GM18498 (cell line): ENCODE data around the gene CAP1.
"Not testable (repeated sequence)": the region's sequence is repeated elsewhere in the genome, so short reads cannot be mapped to it uniquely, and the experiment has no call there.

Experiments
- ATAC-seq: cut with Tn5 transposase; IDR thresholded peaks from one replicate; pipeline ENCODE4 v1.9.1; 2021; ENCODE audit warnings: mild to moderate bottlenecking, moderate library complexity; ENCODE audit not compliant: unreplicated experiment

Gene CAP1, protein sequence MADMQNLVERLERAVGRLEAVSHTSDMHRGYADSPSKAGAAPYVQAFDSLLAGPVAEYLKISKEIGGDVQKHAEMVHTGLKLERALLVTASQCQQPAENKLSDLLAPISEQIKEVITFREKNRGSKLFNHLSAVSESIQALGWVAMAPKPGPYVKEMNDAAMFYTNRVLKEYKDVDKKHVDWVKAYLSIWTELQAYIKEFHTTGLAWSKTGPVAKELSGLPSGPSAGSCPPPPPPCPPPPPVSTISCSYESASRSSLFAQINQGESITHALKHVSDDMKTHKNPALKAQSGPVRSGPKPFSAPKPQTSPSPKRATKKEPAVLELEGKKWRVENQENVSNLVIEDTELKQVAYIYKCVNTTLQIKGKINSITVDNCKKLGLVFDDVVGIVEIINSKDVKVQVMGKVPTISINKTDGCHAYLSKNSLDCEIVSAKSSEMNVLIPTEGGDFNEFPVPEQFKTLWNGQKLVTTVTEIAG

DNA sequence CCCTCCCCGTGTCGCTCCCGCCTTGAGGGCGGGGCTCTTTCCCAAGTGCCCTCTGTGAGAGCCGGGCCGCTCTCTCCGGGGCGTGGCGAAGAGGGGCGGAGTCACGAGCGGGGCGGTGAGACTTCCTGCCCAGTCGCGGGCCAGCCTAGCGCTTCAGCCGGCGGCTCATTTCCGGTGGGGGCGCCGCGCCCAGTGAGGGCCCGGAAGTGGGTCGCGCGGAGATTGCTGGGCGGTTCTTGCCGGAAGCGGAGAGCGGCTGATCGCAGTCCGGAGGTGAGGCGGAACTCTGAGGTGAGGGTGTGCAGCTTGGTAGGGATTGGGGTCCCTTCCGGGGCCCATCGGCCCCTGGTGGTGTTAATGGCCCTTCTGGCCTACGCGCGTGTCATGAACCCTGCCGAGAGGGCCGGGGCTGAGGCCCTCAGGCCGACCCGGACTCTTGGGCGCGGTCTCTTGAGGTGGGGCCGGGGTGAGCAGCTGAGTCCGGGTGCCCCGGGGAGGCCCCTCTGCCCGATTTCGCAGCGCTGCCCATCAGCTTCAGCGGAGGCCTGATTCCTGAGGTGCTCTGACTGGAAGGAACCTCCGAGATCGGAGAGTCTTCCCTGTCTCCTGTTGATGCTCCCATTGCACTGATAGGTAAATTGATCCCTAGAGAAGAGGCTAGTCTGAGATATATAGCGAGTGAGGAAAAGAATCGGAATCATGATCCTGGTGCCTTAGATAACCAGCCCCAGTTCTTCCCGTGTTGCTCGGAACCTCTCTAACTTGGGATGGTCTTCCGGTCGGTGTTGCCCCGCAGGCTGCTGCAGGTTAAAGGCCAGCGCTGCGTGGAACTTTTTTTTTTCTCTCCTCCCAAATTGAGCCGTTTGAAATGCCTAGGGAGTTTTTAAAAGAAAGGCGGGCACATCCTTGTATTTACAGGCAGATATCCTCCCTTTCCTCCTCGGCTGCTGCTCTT, at the start of gene CAP1:
CAP1 (plus strand) TSS at position 219 of the 955 bp plus-strand sequence. CDS start 18,618 bp downstream, outside the sequence.
- ATAC-seq: peak; percentile 85

DNA sequence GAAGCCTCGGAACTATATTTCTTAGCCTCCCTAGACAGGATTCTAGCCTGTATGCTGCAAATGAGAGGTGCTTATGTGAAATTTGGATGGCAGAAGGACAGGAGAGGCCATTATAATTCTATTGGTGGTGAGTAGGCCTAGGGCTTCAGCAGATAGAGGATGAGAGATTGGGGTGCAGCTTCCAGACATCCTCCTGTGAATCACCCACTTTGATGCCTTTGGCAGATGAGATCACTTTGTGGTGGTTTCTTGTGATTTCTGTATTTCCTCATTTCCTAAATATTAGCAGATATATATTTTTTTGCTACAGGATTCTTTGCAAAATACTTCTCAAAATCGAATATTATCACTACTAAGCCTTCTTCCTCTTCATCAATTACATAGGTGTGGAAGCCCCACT, 48.3 kb upstream of the CAP1 start:
- ATAC-seq: no peak

DNA sequence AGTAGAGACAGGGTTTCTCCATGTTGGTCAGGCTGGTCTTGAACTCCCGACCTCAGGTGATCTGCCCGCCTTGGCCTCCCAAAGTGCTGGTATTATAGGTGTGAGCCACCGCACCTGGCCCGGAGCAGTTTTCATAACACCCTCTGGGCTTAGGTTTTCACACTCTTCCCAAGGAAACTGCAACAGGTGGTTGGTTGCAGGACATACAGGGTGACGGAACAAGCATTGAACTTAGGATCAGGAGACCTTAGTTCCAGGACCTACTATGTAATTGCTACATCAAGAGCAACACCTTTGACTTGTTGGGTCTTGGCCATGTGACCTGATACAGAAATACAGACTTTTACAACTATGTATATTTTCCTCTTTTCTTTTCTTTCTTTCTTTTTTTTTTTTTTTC, 47.6 kb upstream of the CAP1 start:
- no peak for ATAC-seq

DNA sequence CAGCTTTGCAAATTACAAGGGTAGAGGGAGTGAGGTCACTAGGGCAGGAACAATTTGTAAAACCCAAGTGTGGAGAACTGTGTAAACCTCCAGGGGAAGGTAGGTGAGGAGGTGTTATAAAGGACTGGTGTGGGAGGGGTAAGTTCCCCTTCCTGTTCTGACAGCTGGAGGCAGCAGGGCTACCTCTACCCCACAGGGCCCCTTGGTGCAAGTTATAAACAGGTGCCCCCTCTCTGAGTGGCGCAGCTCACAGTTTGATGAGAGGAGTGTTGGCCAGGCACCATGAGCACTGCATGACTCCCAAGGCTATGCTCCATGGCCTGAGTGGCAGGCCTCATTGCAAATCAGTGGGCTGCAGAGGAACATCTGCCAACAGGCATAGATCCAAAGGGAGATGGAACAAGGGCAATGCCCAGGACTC, 44.5 kb upstream of the CAP1 start:
- ATAC-seq: peak; percentile 96

DNA sequence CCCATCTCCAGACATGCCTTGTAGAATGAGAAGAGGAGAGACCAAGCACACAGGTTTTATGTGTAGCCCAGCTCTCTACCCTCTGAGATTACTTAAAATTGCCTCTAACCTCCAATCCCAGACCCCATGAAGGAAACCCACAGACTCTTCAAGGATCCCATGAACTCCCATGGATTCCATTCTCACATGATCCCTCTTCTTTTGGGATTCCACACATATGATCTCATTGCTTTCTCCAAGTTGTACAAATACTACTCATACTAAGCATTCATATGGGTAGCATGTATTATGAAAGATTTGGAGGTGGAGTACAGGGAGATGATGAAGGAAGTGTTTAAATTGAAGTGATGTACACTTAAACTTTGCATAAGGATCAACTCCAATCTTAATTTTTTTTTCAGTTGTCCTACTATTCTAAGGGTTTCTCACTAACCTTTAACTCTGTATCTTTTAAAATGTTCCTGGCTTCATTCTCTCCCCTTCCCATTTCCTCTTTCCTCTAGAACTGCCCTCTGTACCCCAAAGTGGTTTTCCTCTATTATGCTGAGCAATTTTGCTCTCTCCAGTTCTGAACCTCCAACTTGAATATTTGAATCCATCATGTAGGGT, 44.0 kb upstream of the CAP1 start:
- no peak for ATAC-seq

DNA sequence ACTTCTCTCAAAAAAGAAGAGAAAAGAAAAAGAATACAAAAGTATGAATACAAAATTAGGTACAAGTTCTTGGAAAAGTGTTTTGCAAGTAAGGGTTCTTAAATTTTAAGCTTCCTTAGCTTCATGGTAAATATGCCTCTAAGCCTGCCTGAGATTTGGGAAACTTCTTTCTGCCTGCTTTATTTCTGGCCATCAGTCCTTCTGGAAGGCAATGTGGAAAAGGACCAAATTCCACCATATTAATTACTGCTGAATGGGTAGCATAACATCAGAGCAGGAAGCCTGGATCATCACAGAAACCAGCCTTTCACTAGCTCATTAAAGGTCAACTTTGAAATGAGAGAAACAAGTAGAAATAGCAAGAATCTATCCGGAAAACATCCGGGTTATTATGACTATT, 39.1 kb upstream of the CAP1 start:
- no peak for ATAC-seq

DNA sequence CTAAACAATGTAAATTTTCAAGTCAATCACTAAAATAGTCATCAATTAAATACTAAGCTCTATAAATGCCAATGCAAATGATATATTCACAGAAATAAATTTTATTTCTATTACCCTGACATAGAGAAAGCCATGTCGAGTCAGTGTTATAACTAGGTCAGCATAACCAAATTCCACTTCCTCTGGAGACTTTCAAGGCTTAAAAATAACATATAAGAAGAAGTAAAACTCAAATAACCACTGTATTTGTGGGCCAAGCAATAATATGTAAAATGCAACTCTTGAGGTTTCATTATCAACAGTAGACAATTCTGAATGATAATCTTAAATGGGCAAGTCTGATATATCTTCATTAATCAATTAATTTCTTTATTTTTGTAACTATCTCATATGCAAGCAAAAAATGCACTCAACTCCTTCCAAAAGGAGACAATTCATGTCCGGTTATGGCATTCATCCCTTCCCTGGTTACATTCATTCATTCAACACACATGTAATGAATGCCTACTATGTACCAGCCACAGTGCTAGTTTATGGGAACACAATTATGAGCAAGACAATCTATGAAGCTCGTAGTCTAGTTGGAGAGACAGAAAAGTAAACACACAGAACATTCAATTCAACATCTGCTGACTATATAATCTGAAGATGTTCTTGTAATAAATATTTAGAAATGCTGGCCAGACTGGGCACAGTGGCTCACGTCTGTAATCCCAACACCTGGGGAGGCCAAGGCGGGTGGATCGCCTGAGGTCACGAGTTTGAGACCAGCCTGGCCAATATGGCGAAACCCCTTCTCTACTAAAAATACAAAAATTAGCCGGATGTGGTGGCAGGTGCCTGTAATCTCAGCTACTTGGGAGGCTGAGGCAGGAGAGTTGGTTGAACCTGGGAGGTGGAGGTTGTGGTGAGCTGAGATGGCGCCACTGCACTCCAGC, 37.1 kb upstream of the CAP1 start:
- ATAC-seq: no peak

DNA sequence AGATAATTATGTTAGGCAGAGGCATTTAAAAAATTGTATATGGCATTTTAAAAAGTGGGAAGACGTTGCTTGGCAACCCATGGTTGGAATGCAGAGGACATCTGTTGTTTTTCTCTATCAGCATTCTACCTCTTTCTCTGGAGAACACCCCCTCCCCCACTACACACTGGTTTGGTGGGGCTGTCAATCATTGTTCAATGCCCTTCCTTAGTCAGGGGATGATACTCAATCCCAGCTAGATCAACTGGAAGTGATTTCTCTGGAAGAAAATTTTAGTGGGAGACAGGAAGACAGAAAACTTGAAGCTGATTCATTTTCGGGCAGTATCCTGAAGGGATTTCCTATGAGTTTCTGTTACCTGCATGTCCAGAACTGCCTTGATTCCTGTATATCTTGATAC, 35.7 kb upstream of the CAP1 start:
- ATAC-seq: no peak

DNA sequence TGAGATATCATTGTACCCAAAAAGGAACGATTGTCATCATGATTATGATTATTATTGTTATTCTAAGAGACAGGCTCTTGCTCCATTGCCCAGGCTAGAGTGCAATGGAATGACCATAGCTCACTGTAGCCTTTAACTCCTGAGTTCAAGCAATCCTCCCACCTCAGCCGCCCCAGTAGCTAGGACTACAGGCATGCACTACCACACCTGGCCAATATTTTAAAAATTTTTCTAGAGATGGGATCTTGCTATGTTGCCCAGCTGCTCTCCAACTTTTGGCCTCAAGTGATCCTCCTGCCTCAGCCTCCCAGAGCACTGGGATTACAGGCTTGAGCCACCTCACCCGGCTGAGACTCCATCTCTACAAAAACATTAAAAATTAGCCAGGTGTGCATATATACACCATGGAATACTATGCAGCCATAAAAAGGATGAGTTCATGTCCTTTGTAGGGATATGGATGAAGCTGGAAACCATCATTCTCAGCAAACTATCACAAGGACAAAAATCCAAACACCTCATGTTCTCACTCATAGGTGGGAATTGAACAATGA, 33.0 kb upstream of the CAP1 start:
- not testable (repeated sequence) for ATAC-seq

DNA sequence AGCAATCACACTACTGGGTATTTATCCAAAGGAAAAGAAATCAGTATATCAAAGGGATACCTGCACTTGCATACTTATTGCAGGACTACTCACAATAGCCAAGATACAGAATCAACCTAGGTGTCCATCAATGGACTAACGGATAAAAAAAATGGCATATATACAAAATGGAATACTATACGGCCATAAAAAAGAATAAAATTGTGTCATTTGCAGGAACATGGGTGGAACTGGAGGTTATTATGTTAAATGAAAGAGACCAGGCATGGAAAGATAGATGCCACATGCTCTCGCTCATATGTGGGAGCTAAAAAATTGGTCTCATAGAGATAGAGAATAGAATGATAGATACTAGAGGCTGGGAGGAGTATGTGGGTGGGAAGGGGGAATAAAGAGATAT, 29.3 kb upstream of the CAP1 start:
- ATAC-seq: no peak

DNA sequence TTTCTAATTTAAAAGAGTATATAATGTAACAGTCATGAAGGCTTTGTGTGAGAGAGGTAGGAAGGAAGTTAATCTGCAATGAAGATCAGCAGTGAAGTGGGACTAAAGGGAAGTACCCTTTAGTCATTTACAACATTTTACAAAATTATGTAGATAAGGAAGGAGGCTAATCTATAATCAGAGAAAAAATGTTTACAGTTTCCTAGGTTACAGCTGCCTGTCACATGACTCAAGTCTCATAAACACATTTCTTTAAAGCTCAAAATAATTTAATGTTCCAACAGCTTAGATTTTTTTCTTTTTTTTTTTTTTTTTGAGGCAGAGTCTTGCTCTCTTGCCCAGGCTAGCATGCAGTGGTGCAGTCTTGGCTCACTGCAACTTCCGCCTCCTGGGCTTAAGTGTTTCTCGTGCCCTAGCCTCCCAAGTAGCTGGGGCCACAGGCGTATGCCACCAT, 26.2 kb upstream of the CAP1 start:
- no peak for ATAC-seq

DNA sequence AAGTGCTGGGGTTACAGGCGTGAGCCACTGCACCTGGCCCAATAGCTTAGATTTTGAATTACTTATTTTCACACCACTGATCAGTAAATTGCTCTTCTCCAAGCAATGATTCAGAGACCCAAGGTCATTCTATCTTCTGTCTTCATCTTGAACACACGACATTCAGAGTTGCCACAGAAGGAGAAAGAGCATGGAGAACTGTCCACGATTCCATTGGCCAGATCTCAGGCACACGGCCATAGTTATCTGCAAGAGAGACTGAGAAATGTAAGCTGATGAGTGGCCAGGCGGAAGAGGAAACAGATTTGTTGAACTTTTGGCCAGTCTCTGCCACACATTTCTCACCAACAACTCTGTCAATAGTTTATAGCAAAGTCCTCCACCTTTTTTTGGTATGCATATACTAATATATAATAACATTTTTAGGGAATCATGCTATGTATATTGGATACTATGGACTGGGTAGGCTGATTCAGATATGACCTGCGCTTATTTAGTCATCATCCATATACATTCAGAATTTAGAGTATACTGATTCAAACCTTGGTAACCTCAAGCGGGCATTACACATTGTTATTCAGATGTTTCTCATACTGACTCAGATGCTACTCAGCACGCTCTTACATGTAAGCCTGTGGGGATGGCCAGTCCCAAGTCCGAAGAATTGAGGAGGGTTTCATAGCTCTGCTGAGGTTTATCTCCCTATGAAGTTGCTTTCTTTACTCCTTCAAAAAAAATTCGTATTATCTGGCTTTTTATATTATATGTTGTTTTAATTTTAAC, 25.5 kb upstream of the CAP1 start:
- no peak for ATAC-seq

DNA sequence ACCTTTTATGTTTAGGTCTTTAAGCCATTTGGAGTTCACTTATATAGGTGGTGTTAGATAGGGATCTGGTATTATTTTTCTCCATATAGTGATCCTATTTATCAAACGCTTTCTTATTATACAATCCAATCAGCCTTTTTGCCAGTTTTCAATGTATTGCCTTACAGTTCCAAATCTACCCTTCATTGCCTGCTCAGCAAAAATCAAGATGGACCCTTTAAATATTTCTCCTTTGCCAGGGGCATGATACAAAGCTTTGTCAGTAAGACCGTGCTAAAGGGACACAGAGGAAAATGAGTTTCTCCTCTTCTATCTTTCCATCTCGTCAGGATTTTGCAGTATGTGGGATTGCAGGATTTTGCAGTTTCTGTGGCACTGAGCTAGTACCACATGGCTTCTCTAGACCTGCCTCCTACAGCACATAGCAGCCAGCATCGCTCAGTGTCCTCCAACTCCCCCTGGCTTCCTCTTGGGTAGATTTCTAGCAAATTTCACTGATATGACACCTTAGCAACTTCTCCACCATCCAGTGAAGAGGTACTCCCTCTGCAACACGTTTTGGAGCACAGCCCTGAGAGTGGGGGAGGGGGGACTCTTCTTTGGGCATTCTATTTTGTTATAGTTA, 22.5 kb upstream of the CAP1 start:
- ATAC-seq: no peak

DNA sequence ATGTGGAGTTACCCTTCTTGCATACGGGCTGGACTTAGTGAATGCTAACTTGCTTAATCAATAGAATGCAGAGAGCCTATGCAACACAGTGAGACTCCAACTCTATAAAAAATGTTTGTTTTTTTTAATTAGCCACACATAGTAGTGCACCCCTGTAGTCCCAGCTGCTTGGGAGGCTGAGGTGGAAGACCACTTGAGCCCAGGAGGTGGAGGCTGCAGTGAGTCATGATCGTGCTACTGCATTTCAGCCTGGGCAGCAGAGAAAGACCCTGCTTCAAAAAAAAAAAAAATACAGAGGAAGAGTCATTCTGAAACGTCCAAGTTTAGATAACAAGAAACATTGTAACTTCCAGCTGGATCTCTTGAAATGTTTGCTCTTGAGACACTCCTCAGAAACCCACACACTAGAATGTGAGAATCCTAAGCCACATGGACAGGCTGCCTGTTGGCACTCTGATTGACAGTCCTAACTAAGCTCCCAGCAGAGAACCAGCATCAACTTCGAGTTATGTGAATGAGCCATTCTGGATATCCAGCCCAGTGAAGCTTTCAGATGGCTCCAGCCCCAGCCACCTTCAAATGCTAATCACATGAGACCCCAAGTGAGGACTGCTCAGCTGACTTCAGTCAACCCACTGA, 20.0 kb upstream of the CAP1 start:
- no peak for ATAC-seq

DNA sequence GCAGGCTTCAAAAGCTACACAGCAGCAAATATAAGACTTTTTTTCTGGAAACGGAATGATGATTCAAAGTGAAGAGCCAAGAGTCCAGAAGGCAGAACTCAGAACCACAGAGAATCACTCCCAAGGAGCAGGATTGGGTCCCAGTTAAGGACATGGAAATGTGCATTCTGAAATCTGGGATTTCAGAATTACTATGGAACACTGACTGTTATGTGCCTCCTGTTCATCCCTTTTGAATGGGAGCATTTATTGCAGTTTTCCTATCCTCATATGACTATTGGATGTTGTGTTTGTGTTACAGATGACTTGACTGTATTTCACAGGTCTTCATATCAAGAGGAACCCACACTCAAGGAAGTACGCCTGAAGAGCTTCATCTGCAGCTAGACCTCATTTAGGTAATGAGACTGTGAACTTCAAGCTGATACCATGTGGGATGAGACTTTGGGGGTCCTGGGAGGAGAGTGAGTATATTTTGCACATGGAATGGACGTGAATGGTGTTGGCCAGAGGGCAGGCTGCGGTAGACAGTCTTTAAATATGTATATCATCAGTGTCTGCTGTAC, 17.1 kb upstream of the CAP1 start:
- no peak for ATAC-seq

DNA sequence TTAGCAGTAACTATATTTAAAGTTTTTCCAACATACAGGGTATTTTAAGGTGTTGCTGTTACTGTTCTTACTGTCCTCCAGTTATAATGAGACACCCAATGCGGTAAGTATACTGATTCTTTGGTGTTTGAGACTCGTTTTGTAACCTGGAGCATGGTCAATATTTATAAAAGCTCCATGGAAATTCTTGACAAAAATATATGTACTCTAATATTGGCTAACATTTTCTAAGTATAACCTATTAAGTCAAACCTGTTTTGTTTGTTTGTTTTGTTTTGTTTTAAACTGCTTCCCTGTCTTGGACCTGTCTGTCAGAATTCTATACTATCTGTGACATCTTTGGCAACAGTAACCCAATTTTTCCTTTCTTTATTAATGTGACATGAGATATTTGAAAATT, 15.9 kb upstream of the CAP1 start:
- ATAC-seq: no peak

DNA sequence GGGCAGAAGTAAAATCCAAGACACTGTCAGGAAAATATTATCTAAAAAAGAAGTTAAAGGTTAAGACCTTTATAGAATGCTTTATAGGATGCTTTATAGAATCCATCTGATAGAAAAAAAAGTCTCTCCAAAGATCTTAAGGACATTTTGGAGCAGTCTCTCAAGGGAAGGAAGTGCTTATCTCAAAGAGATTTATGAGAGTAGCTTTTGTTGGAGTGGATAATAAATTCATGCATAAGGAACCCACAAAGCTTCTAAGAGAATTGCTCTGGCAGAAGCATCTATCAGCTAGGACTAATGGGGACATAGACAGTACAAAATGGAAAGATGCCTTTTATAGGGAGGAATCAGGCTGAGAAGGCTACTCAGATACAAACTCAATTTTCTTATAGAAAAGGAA, 12.9 kb upstream of the CAP1 start:
- no peak for ATAC-seq

DNA sequence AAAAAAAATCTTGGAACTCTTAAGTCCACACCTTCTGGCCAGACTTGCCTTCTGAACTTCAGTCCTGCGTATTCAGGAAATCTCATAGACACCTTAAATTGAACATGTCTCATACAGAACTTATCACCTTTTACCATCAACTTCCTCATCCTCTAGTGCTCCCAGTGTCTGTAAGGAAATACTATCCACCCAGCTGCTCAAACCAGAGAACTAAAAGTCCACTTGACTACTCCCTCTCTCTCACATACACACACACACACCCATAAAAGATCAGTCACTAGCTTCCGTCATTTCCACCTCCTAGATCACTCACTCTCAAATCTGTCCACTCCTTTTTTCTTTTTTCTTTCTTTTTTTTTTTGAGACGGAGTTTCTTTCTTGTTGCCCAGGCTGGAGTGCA, 10.9 kb upstream of the CAP1 start:
- no peak for ATAC-seq
